ENCODE measurements around the gene RPS15. TPM values are rescaled to one million over a fixed set of nuclear protein-coding genes. Genes with fewer than 3 reads are reported as not detected.

RPS15 gene
- total and polyA plus RNA-seq, 4 experiments from 2014 or later = 1,715 to 2,757 (median 2,201) TPM

DNA sequence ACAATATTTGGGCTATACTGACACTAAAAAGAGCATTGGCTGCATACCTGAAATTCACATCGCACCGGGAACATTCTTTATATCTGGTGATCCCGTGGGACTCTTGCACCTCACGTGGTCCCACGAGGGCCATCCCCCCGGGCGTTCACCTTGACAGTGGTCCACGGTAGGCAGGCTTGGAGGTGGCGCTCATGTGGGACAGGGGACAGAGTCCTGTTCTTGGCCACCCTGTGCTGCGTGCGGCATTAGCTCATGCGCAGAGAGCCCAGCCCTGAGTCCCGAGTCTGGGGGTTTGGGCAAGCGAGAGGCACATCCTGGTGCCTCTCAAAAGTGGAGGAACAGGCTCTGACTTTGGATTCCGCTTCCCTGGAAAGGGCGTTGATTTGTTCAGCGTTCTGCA lies 44.4 kb upstream of the RPS15 start:
- no peaks in the 10 kb centered on the region for H3K27me3 Mint-ChIP-seq
- no peak overlapping the region for H3K27ac Mint-ChIP-seq
- ChIA-PET CTCF (ENCODE audit: partially characterized antibody) (no interaction called here), POLR2A (ENCODE audit: partially characterized antibody) (interaction anchor here (1.4 kb wide), 1 partner anchor 11 kb away, joined by 3 read pairs; no protein-coding TSS in a partner anchor)
- H3K4me3 ChIP-seq (ENCODE audit: low read length in 2 of 2) = no peak overlapping the region
- H3K4me1 Mint-ChIP-seq = peaks cover 0 to 14% (median 3%) of the 10 kb centered on the region in 4 donors
- H3K4me3 Mint-ChIP-seq = no peak overlapping the region
- H3K4me1 ChIP-seq (ENCODE audit: insufficient read depth, low read length) = peaks cover 8% of the 10 kb centered on the region
- peaks cover 16 to 24% of the 10 kb centered on the region in 2 donors for H3K36me3 Mint-ChIP-seq
- no peaks in the 10 kb centered on the region for H3K9me3 Mint-ChIP-seq
- intact Hi-C loops (cut with micrococcal nuclease) = no loop called here
- peaks cover 11% of the 10 kb centered on the region for H3K36me3 ChIP-seq (ENCODE audit: insufficient read depth, low read length)
- no peak for DNase-seq
- H3K27me3 ChIP-seq (ENCODE audit: insufficient read depth, low read length) = no peaks in the 10 kb centered on the region
- H3K9me3 ChIP-seq (ENCODE audit: control insufficient read depth in 1 of 2, low read length in 2 of 2) = no peaks in the 10 kb centered on the region
- H3K27ac ChIP-seq (ENCODE audit: low read depth, low read length) = no peak overlapping the region

- H3K4me3 Mint-ChIP-seq = no peak overlapping the region
- POLR2A ChIA-PET (ENCODE audit: partially characterized antibody) = interaction anchor here (1.4 kb wide), 1 partner anchor 11 kb away, joined by 3 read pairs; no protein-coding TSS in a partner anchor
Observed at GRCh38 chr19:1394252-1395193, 43.7 kb upstream of the RPS15 start.

GRCh38 chr19:1395194-1396018 lies 42.8 kb upstream of the RPS15 start:
- intact Hi-C loops (cut with micrococcal nuclease) = no loop called here
- Mint-ChIP-seq H3K36me3 (peaks cover 8 to 11% of the 10 kb centered on the region in 2 donors), H3K4me3 (no peak overlapping the region), H3K4me1 (peaks cover 0 to 9% (median 1%) of the 10 kb centered on the region in 4 donors), H3K9me3 (no peaks in the 10 kb centered on the region), H3K27ac (no peak overlapping the region), H3K27me3 (no peaks in the 10 kb centered on the region)
- no peaks in the 10 kb centered on the region for H3K9me3 ChIP-seq (ENCODE audit: control insufficient read depth in 1 of 2, low read length in 2 of 2)
- peaks cover 4% of the 10 kb centered on the region for H3K36me3 ChIP-seq (ENCODE audit: insufficient read depth, low read length)
- H3K4me3 ChIP-seq (ENCODE audit: low read length in 2 of 2) = no peak overlapping the region
- ChIA-PET POLR2A (ENCODE audit: partially characterized antibody) (interaction anchor here (1.4 kb wide), 1 partner anchor 12 kb away, joined by 3 read pairs; no protein-coding TSS in a partner anchor), CTCF (ENCODE audit: partially characterized antibody) (no interaction called here)
- peaks cover 11% of the 10 kb centered on the region for H3K4me1 ChIP-seq (ENCODE audit: insufficient read depth, low read length)
- DNase-seq = no peak
- no peak overlapping the region for H3K27ac ChIP-seq (ENCODE audit: low read depth, low read length)
- no peaks in the 10 kb centered on the region for H3K27me3 ChIP-seq (ENCODE audit: insufficient read depth, low read length)

More at GRCh38 chr19:1394252-1395193, 43.7 kb upstream of the RPS15 start:
- H3K27ac ChIP-seq (ENCODE audit: low read depth, low read length) = no peak overlapping the region
- CTCF ChIA-PET (ENCODE audit: partially characterized antibody) = no interaction called here
- H3K27me3 ChIP-seq (ENCODE audit: insufficient read depth, low read length) = no peaks in the 10 kb centered on the region
- H3K4me1 ChIP-seq (ENCODE audit: insufficient read depth, low read length) = peaks cover 8% of the 10 kb centered on the region
- DNase-seq = no peak
- peaks cover 0 to 9% (median under 1%) of the 10 kb centered on the region in 4 donors for H3K4me1 Mint-ChIP-seq
- H3K27me3 Mint-ChIP-seq = no peaks in the 10 kb centered on the region
- no peak overlapping the region for H3K4me3 ChIP-seq (ENCODE audit: low read length in 2 of 2)
- peaks cover 9 to 17% of the 10 kb centered on the region in 2 donors for H3K36me3 Mint-ChIP-seq
- intact Hi-C loops (cut with micrococcal nuclease) = no loop called here
- peaks cover 5% of the 10 kb centered on the region for H3K36me3 ChIP-seq (ENCODE audit: insufficient read depth, low read length)
- H3K27ac Mint-ChIP-seq = no peak overlapping the region
- no peaks in the 10 kb centered on the region for H3K9me3 ChIP-seq (ENCODE audit: control insufficient read depth in 1 of 2, low read length in 2 of 2)
- H3K9me3 Mint-ChIP-seq = no peaks in the 10 kb centered on the region

GRCh38 chr19:1396019-1396767 lies 42.0 kb upstream of the RPS15 start:
- H3K27me3 Mint-ChIP-seq = no peaks in the 10 kb centered on the region
- peaks cover 6 to 9% of the 10 kb centered on the region in 2 donors for H3K36me3 Mint-ChIP-seq
- Histone ChIP-seq H3K4me3 (ENCODE audit: low read length in 2 of 2) (no peak overlapping the region), H3K36me3 (ENCODE audit: insufficient read depth, low read length) (peaks cover 2% of the 10 kb centered on the region), H3K4me1 (ENCODE audit: insufficient read depth, low read length) (peaks cover 16% of the 10 kb centered on the region), H3K27me3 (ENCODE audit: insufficient read depth, low read length) (no peaks in the 10 kb centered on the region), H3K9me3 (ENCODE audit: control insufficient read depth in 1 of 2, low read length in 2 of 2) (no peaks in the 10 kb centered on the region), H3K27ac (ENCODE audit: low read depth, low read length) (no peak overlapping the region)
- H3K9me3 Mint-ChIP-seq = no peaks in the 10 kb centered on the region
- H3K4me1 Mint-ChIP-seq = peaks cover 0 to 9% (median 1%) of the 10 kb centered on the region in 4 donors
- ChIA-PET CTCF (ENCODE audit: partially characterized antibody) (no interaction called here), POLR2A (ENCODE audit: partially characterized antibody) (no interaction called here)
- H3K27ac Mint-ChIP-seq = no peak overlapping the region
- H3K4me3 Mint-ChIP-seq = no peak overlapping the region
- no peak for DNase-seq
- intact Hi-C loops (cut with micrococcal nuclease) = no loop called here

GRCh38 chr19:1396768-1397679 lies 41.2 kb upstream of the RPS15 start:
- ChIA-PET POLR2A (ENCODE audit: partially characterized antibody) (interaction anchor here (0.9 kb wide), 1 partner anchor 14 kb away, joined by 3 read pairs; no protein-coding TSS in a partner anchor), CTCF (ENCODE audit: partially characterized antibody) (no interaction called here)
- no peaks in the 10 kb centered on the region for H3K36me3 ChIP-seq (ENCODE audit: insufficient read depth, low read length)

DNA sequence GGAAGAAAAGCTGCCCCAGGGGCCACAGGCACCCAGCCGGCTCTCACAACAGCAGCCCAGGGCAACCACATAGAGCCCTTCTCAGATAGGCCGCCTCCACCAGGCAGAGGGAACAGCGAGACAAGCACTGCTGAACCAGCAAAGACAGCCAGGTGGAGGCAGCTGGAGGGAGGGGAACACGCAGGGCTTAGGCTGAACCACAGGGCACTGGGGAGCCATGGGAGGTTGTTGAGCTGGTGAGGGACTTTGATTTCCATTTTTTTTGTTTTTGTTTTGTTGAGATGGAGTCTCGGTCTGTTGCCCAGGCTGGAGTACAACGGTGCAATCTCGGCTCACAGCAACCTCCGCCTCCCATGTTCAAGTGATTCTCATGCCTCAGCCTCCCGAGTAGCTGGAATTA lies 40.4 kb upstream of the RPS15 start:
- no peaks in the 10 kb centered on the region for H3K27me3 ChIP-seq (ENCODE audit: insufficient read depth, low read length)
- H3K27ac Mint-ChIP-seq = no peak overlapping the region
- no peak overlapping the region for H3K4me3 ChIP-seq (ENCODE audit: low read length in 2 of 2)
- H3K4me3 Mint-ChIP-seq = no peak overlapping the region
- DNase-seq = no peak
- H3K4me1 ChIP-seq (ENCODE audit: insufficient read depth, low read length) = peaks cover 24% of the 10 kb centered on the region
- H3K27me3 Mint-ChIP-seq = no peaks in the 10 kb centered on the region
- ChIA-PET CTCF (ENCODE audit: partially characterized antibody) (no interaction called here), POLR2A (ENCODE audit: partially characterized antibody) (interaction anchor here (0.9 kb wide), 1 partner anchor 15 kb away, joined by 3 read pairs; no protein-coding TSS in a partner anchor)
- no peaks in the 10 kb centered on the region for H3K9me3 Mint-ChIP-seq
- H3K27ac ChIP-seq (ENCODE audit: low read depth, low read length) = no peak overlapping the region
- intact Hi-C loops (cut with micrococcal nuclease) = no loop called here
- no peaks in the 10 kb centered on the region for H3K9me3 ChIP-seq (ENCODE audit: control insufficient read depth in 1 of 2, low read length in 2 of 2)
- no peaks in the 10 kb centered on the region for H3K36me3 ChIP-seq (ENCODE audit: insufficient read depth, low read length)
- peaks cover 0 to 3% of the 10 kb centered on the region in 2 donors for H3K36me3 Mint-ChIP-seq
- peaks cover 1 to 12% (median 3%) of the 10 kb centered on the region in 4 donors for H3K4me1 Mint-ChIP-seq

More at GRCh38 chr19:1396768-1397679, 41.2 kb upstream of the RPS15 start:
- Histone ChIP-seq H3K9me3 (ENCODE audit: control insufficient read depth in 1 of 2, low read length in 2 of 2) (no peaks in the 10 kb centered on the region), H3K27me3 (ENCODE audit: insufficient read depth, low read length) (no peaks in the 10 kb centered on the region), H3K4me3 (ENCODE audit: low read length in 2 of 2) (no peak overlapping the region), H3K4me1 (ENCODE audit: insufficient read depth, low read length) (peaks cover 22% of the 10 kb centered on the region), H3K27ac (ENCODE audit: low read depth, low read length) (no peak overlapping the region)
- H3K27ac Mint-ChIP-seq = no peak overlapping the region
- no peaks in the 10 kb centered on the region for H3K27me3 Mint-ChIP-seq
- H3K36me3 Mint-ChIP-seq = peaks cover 5 to 8% of the 10 kb centered on the region in 2 donors
- intact Hi-C loops (cut with micrococcal nuclease) = no loop called here
- no peaks in the 10 kb centered on the region for H3K9me3 Mint-ChIP-seq
- H3K4me1 Mint-ChIP-seq = peaks cover 0 to 9% (median 1%) of the 10 kb centered on the region in 4 donors
- H3K4me3 Mint-ChIP-seq = no peak overlapping the region
- no peak for DNase-seq
